Left ventricle myocardium superior (tissue), 1 donor: Measurements from ENCODE around the gene DECR2. TPM values are rescaled to one million over a fixed set of nuclear protein-coding genes. Genes with fewer than 3 reads are reported as not detected.

Experiments
- ATAC-seq: fragments of 200-7000 bp; cut with Tn5 transposase; one replicate; pipeline ENCODE4 v1.9.1; 2020; ENCODE audit warnings: mild to moderate bottlenecking, moderate library complexity
- DNase-seq: peaks from one replicate; pipeline ENCODE4 v3.0.0-alpha.2; 2020
- intact Hi-C: fragments of 100-400 bp; cut with micrococcal nuclease; formaldehyde crosslinking; loops from one replicate; pipeline ENCODE4 v1.11.0; 2022
- total RNA-seq: library from RNA; stranded (reverse); fragmentation: NEBNext Ultra II Directional; extraction: Animal tissue kit (Norgen Biotek cat#: 25700); gene quantifications from one replicate; pipeline ENCODE4 v1.2.1, GENCODE V29; 2021
- donor health status: DM: no; HTN: yes; CAD: no; lungs with severe emphysema.

The DECR2 gene
- total RNA-seq, 1 donor from 2014 or later = 9.8 TPM

- no peak for ATAC-seq
- intact Hi-C loops = no loop called here
- DNase-seq = no peak
Observed at GRCh38 chr16:460787-461186, 59.1 kb downstream of the DECR2 start.

Other genes starting within 250 kb of the DECR2 start
- not detected for gene HBZ, start 249.2 kb upstream of the DECR2 start, total RNA-seq
- not detected for gene HBM, start 235.9 kb upstream of the DECR2 start, total RNA-seq
- gene HBA2, start 229.0 kb upstream of the DECR2 start, total RNA-seq = 37.2 TPM
- 48.9 TPM for gene HBA1, start 225.2 kb upstream of the DECR2 start, total RNA-seq
- not detected for gene HBQ1, start 221.4 kb upstream of the DECR2 start, total RNA-seq
- 25.4 TPM for gene LUC7L, start 172.4 kb upstream of the DECR2 start, total RNA-seq
- gene FAM234A, start 167.1 kb upstream of the DECR2 start, total RNA-seq = 143 TPM
- gene RGS11, start 125.9 kb upstream of the DECR2 start, total RNA-seq = 14.8 TPM
- 14.9 TPM for gene ARHGDIG, start 121.3 kb upstream of the DECR2 start, total RNA-seq
- 2.6 TPM for gene PDIA2, start 118.7 kb upstream of the DECR2 start, total RNA-seq
- 14.4 TPM for gene AXIN1, start 49.2 kb upstream of the DECR2 start, total RNA-seq
- gene MRPL28, start 31.3 kb upstream of the DECR2 start, total RNA-seq = 77.2 TPM
- 34.2 TPM for gene PGAP6, start 19.9 kb upstream of the DECR2 start, total RNA-seq
- 89.2 TPM for gene NME4, start 4.7 kb upstream of the DECR2 start, total RNA-seq
- gene RAB11FIP3, start 23.8 kb downstream of the DECR2 start, total RNA-seq = 28.3 TPM
- gene CAPN15, start 125.8 kb downstream of the DECR2 start, total RNA-seq = 17.8 TPM
- gene PRR35, start 158.5 kb downstream of the DECR2 start, total RNA-seq = not detected
- gene NHLRC4, start 165.1 kb downstream of the DECR2 start, total RNA-seq = 0.52 TPM
- gene PIGQ, start 168.1 kb downstream of the DECR2 start, total RNA-seq = 16.9 TPM
- gene RAB40C, start 188.2 kb downstream of the DECR2 start, total RNA-seq = 11.4 TPM
- 0.10 TPM for gene WFIKKN1, start 229.1 kb downstream of the DECR2 start, total RNA-seq
- 62.2 TPM for gene METTL26, start 234.4 kb downstream of the DECR2 start, total RNA-seq
- 187 TPM for gene MCRIP2, start 239.9 kb downstream of the DECR2 start, total RNA-seq
- 10.9 TPM for gene WDR90, start 247.5 kb downstream of the DECR2 start, total RNA-seq